GM12878 (cell line): ENCODE results near the gene MFAP2. TPM values are rescaled to one million over a fixed set of nuclear protein-coding genes. Genes with fewer than 3 reads are reported as not detected.

ENCODE experiments used
- ATAC-seq: fragments of 200-7000 bp; cut with Tn5 transposase; 3 replicates; pipeline ENCODE4 v1.9.1; 2020; ENCODE audit warnings: mild to moderate bottlenecking, moderate library complexity
- BruUV-seq: library from RNA; stranded (reverse); fragments of 400-500 nt; replicated peaks from 2 replicates; lab custom pipeline; 2021; lab: Mats Ljungman, UMichigan
- CTCF ChIA-PET: fragments of 300-600 bp; sonication (Branson Sonifier 250); formaldehyde crosslinking; extraction: SDS; loops from one replicate; lab custom pipeline; 2021; ENCODE audit warnings: inconsistent platforms; lab: Yijun Ruan, JAX
- POLR2A ChIA-PET: fragments of 350-600 bp; formaldehyde crosslinking; extraction: SDS; loops from one replicate; lab custom pipeline; 2021; ENCODE audit warnings: inconsistent platforms; lab: Charles Lee
- RAD21 ChIA-PET: fragments of 300-600 bp; sonication (Branson Sonifier 250); formaldehyde crosslinking; loops from one replicate; lab custom pipeline; 2023; ENCODE audit warnings: antibody characterized with exemption; ENCODE audit not compliant: unreplicated experiment; lab: Charles Lee
- SMC1A ChIA-PET: fragments of 300-600 bp; sonication (Branson Sonifier 250); formaldehyde crosslinking; loops from one replicate; lab custom pipeline; 2023; ENCODE audit not compliant: unreplicated experiment, uncharacterized antibody; lab: Charles Lee
- DNase-seq: peaks from one replicate; pipeline ENCODE4 v3.0.0-alpha.2; 2011; ENCODE audit warnings: low read depth, low spot score
- FAIRE-seq: peaks from 3 replicates; lab custom pipeline; 2011; peaks lifted over from hg19 to GRCh38; lab: Jason Lieb, UNC
- H2AFZ ChIP-seq: 2 replicates; pipeline ENCODE4 v1.6.0; 2011; ENCODE audit warnings: low read depth, low read length, control low read depth; ENCODE audit not compliant: control insufficient read depth
- H3K27ac ChIP-seq: 2 replicates; pipeline ENCODE4 v1.5.1; 2011; ENCODE audit warnings: control low read depth; ENCODE audit not compliant: control insufficient read depth, insufficient read depth
- H3K27me3 ChIP-seq, 2 experiments: replicated peaks in 1 of 2; 2 replicates each; pipeline versions ENCODE4 v1.6.0 to v1.6.1; 2011; ENCODE audit warnings: low read length in 1 of 2; ENCODE audit not compliant: control insufficient read depth in 2 of 2, insufficient read depth in 2 of 2
- H3K36me3 ChIP-seq, 2 experiments: 2 replicates each; pipeline ENCODE4 v1.5.1; 2011; ENCODE audit warnings: low read length in 1 of 2; ENCODE audit not compliant: control insufficient read depth in 2 of 2, insufficient read depth in 2 of 2
- H3K4me1 ChIP-seq: 2 replicates; pipeline ENCODE4 v1.6.1; 2011; ENCODE audit warnings: mild to moderate bottlenecking, low read length, moderate library complexity, mixed read lengths; ENCODE audit not compliant: control insufficient read depth, insufficient read depth
- H3K4me2 ChIP-seq: 2 replicates; pipeline ENCODE4 v1.6.0; 2011; ENCODE audit warnings: control low read depth; ENCODE audit not compliant: control insufficient read depth, insufficient read depth
- H3K4me3 ChIP-seq: fragments of 200-600 bp; sonication (generic); 2 replicates; pipeline ENCODE4 v1.5.1; 2016
- H3K79me2 ChIP-seq: 2 replicates; pipeline ENCODE4 v1.6.0; 2011; ENCODE audit warnings: low read length; ENCODE audit not compliant: control insufficient read depth, insufficient read depth
- H3K9ac ChIP-seq: 2 replicates; pipeline ENCODE4 v1.8.0; 2011; ENCODE audit warnings: low read length, control low read depth, mixed read lengths; ENCODE audit not compliant: control insufficient read depth, insufficient read depth
- H3K9me3 ChIP-seq: replicated peaks from 3 replicates; pipeline ENCODE4 v1.5.1; 2011; ENCODE audit warnings: mild to moderate bottlenecking, low read length; ENCODE audit not compliant: control insufficient read depth, insufficient read depth
- H4K20me1 ChIP-seq: 2 replicates; pipeline ENCODE4 v1.6.0; 2011; ENCODE audit not compliant: control insufficient read depth, insufficient read depth
- ASH2L ChIP-seq: fragments of 300-600, 200-600 bp; sonication (generic); IDR thresholded peaks from 2 replicates; pipeline ENCODE4 v1.6.1; 2017; ENCODE audit warnings: low read depth, mild to moderate bottlenecking, borderline replicate concordance
- CBX3 ChIP-seq: fragments of 200-600 bp; sonication (generic); IDR thresholded peaks from 2 replicates; pipeline ENCODE4 v1.6.1; 2016; ENCODE audit warnings: low read depth, borderline replicate concordance
- LARP7 ChIP-seq: fragments of 450-650 bp; IDR thresholded peaks from 2 replicates; pipeline ENCODE4 v1.6.1; 2017; ENCODE audit warnings: mild to moderate bottlenecking
- MEF2A ChIP-seq: IDR thresholded peaks from 2 replicates; pipeline ENCODE4 v1.6.1; 2011; ENCODE audit warnings: low read depth, mild to moderate bottlenecking, low read length, moderate library complexity; ENCODE audit not compliant: insufficient read depth
- RB1 ChIP-seq: fragments of 450-650 bp; formaldehyde crosslinking; IDR thresholded peaks from 2 replicates; pipeline ENCODE4 v1.6.1; 2017; ENCODE audit warnings: mild to moderate bottlenecking, borderline replicate concordance
- SIX5 ChIP-seq: IDR thresholded peaks from 2 replicates; pipeline ENCODE4 v1.6.1; 2011; ENCODE audit warnings: mild to moderate bottlenecking, low read depth, low read length, moderate library complexity; ENCODE audit not compliant: severe bottlenecking
- WRNIP1 ChIP-seq: IDR thresholded peaks from 2 replicates; pipeline ENCODE4 v1.6.1; 2011; ENCODE audit warnings: low read depth, low read length, improper control_type of control experiment, borderline replicate concordance
- WGBS: methylation state at CpG from one replicate; pipeline ENCODE4 v1.1.6; 2016; ENCODE audit warnings: low lambda C conversion rate; ENCODE audit not compliant: insufficient replicate concordance, insufficient coverage; ENCODE audit errors: missing lambda C conversion rate; 5-methylcytosine and 5-hydroxymethylcytosine counted together
- in situ Hi-C: fragments of 300-500 bp; cut with MboI; formaldehyde crosslinking; loops from 9 replicates; pipeline ENCODE4 v1.14.3; 2018; ENCODE audit warnings: mixed read lengths
- intact Hi-C: fragments of 100-400 bp; cut with micrococcal nuclease; formaldehyde crosslinking; loops from one replicate; pipeline ENCODE4 v1.14.2; 2022; ENCODE audit not compliant: unreplicated experiment
- polyA plus RNA-seq, 11 experiments: library from polyadenylated mRNA; depleted of rRNA in 4 of 11; unstranded in 6 of 11; stranded (reverse) in 5 of 11; fragments of >200 nt; fragmentation: Nextera tagmentation in 4 of 11; fragmentation: Illumina TruSeq in 1 of 11; extraction: Ambion mirVana in 4 of 11; extraction: Trizol in 1 of 11; gene quantifications; 1 replicate in 1 of 11; 2 replicates in 10 of 11; pipeline versions ENCODE4 v1.2.1 to v1.2.3, GENCODE V29; 2011 to 2016; ENCODE audit warnings: inconsistent platforms in 2 of 11, missing spikeins in 2 of 11, low read depth in 1 of 11
- total RNA-seq, 4 experiments: library from RNA; depleted of rRNA in 3 of 4; stranded (reverse); fragments of >200 nt in 3 of 4; fragmentation: Illumina TruSeq in 1 of 4; extraction: Trizol in 1 of 4; gene quantifications; 2 replicates each; pipeline versions ENCODE4 v1.2.1 to v1.2.3, GENCODE V29; 2013 to 2021
- TF ChIP-seq, protein P1 (sequence below): fragments of 450-650 bp; IDR thresholded peaks from 2 replicates; pipeline ENCODE4 v1.6.1; 2017; ENCODE audit warnings: mild to moderate bottlenecking, moderate library complexity
- TF ChIP-seq, protein P2 (sequence below): IDR thresholded peaks from 2 replicates; pipeline ENCODE4 v1.6.1; 2011; ENCODE audit warnings: mild to moderate bottlenecking, low read depth, low read length, moderate library complexity; ENCODE audit not compliant: insufficient replicate concordance
- TF ChIP-seq, protein P3 (sequence below): fragments of 450-650 bp; IDR thresholded peaks from 2 replicates; pipeline ENCODE4 v1.6.1; 2014; ENCODE audit warnings: mild to moderate bottlenecking
- TF ChIP-seq, protein P4 (sequence below): fragments of 450-650 bp; IDR thresholded peaks from 2 replicates; pipeline ENCODE4 v1.6.1; 2017; ENCODE audit warnings: mild to moderate bottlenecking
- TF ChIP-seq, protein P5 (sequence below): IDR thresholded peaks from 2 replicates; pipeline ENCODE4 v1.6.1; 2011; ENCODE audit warnings: borderline replicate concordance, low read depth, mild to moderate bottlenecking, moderate library complexity, low read length; ENCODE audit not compliant: insufficient read depth, poor library complexity, severe bottlenecking

MFAP2 gene
- total and polyA plus RNA-seq, 10 of the 15 experiments (the other 5 are each of a cell fraction or from before 2014, with no cell fraction given), result 0.16 TPM; not detected in 9

DNA sequence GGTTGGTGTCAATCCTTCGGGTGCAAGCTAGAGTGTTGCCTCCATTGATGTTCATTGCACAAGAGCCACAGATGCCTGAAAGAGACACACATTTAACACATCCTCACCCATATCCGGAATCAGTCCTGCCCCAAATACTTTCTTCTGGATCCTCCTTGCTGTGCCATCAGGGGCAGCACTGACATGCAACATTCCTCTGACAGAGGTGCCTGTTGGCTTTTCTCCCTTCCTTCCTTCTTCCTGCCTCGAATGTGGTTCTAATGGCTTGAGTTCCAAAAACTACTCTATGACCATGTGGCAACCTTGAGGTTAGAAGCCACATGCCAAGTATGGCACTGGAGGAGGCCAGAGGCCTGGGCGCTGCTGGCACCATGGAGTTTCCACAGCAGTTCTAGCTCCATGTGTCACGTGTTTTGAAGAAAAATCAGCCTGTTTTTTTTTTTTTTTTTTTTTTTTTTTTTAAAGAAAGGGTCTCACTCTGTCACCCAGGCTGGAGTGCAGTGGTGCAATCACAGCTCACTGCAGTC is 48.3 kb upstream of the MFAP2 start (continued):
- TF ChIP-seq, protein P1, sequence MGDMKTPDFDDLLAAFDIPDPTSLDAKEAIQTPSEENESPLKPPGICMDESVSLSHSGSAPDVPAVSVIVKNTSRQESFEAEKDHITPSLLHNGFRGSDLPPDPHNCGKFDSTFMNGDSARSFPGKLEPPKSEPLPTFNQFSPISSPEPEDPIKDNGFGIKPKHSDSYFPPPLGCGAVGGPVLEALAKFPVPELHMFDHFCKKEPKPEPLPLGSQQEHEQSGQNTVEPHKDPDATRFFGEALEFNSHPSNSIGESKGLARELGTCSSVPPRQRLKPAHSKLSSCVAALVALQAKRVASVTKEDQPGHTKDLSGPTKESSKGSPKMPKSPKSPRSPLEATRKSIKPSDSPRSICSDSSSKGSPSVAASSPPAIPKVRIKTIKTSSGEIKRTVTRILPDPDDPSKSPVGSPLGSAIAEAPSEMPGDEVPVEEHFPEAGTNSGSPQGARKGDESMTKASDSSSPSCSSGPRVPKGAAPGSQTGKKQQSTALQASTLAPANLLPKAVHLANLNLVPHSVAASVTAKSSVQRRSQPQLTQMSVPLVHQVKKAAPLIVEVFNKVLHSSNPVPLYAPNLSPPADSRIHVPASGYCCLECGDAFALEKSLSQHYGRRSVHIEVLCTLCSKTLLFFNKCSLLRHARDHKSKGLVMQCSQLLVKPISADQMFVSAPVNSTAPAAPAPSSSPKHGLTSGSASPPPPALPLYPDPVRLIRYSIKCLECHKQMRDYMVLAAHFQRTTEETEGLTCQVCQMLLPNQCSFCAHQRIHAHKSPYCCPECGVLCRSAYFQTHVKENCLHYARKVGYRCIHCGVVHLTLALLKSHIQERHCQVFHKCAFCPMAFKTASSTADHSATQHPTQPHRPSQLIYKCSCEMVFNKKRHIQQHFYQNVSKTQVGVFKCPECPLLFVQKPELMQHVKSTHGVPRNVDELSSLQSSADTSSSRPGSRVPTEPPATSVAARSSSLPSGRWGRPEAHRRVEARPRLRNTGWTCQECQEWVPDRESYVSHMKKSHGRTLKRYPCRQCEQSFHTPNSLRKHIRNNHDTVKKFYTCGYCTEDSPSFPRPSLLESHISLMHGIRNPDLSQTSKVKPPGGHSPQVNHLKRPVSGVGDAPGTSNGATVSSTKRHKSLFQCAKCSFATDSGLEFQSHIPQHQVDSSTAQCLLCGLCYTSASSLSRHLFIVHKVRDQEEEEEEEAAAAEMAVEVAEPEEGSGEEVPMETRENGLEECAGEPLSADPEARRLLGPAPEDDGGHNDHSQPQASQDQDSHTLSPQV, result no peak
- TF ChIP-seq LARP7, result no peak

DNA sequence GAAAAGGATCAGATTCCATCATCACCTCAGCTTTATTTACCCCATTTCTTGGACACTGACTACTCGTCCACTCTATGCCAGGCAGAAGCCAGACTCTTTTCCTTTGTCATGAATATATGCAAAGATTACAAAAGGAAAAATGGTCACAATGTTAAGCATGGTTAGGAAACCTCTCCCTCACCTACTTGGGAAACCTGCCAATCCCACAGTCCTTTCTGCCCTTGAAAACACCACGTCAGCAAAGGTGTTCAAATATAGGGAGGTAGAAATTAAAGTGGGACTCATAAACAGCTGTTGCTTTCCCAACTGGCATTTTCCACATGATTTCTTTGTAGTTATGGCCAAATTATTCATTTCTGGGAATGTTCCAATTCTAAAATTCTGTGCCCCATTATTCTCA is 47.5 kb upstream of the MFAP2 start:
- no peaks in the 10 kb centered on the region for H4K20me1 ChIP-seq
- no peak for ATAC-seq
- SMC1A ChIA-PET, result no interaction called here
- no peak for TF ChIP-seq WRNIP1
- TF ChIP-seq, protein P2, sequence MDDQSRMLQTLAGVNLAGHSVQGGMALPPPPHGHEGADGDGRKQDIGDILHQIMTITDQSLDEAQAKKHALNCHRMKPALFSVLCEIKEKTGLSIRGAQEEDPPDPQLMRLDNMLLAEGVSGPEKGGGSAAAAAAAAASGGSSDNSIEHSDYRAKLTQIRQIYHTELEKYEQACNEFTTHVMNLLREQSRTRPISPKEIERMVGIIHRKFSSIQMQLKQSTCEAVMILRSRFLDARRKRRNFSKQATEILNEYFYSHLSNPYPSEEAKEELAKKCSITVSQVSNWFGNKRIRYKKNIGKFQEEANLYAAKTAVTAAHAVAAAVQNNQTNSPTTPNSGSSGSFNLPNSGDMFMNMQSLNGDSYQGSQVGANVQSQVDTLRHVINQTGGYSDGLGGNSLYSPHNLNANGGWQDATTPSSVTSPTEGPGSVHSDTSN, result no peak
- TF ChIP-seq MEF2A, result no peak
- TF ChIP-seq SIX5, result no peak
- TF ChIP-seq CBX3, result no peak
- TF ChIP-seq ASH2L, result no peak
- TF ChIP-seq, protein P3, sequence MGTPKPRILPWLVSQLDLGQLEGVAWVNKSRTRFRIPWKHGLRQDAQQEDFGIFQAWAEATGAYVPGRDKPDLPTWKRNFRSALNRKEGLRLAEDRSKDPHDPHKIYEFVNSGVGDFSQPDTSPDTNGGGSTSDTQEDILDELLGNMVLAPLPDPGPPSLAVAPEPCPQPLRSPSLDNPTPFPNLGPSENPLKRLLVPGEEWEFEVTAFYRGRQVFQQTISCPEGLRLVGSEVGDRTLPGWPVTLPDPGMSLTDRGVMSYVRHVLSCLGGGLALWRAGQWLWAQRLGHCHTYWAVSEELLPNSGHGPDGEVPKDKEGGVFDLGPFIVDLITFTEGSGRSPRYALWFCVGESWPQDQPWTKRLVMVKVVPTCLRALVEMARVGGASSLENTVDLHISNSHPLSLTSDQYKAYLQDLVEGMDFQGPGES, result no peak
- no peak for TF ChIP-seq RB1
- TF ChIP-seq, protein P4, sequence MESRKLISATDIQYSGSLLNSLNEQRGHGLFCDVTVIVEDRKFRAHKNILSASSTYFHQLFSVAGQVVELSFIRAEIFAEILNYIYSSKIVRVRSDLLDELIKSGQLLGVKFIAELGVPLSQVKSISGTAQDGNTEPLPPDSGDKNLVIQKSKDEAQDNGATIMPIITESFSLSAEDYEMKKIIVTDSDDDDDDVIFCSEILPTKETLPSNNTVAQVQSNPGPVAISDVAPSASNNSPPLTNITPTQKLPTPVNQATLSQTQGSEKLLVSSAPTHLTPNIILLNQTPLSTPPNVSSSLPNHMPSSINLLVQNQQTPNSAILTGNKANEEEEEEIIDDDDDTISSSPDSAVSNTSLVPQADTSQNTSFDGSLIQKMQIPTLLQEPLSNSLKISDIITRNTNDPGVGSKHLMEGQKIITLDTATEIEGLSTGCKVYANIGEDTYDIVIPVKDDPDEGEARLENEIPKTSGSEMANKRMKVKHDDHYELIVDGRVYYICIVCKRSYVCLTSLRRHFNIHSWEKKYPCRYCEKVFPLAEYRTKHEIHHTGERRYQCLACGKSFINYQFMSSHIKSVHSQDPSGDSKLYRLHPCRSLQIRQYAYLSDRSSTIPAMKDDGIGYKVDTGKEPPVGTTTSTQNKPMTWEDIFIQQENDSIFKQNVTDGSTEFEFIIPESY, result no peak
- TF ChIP-seq, protein P5, sequence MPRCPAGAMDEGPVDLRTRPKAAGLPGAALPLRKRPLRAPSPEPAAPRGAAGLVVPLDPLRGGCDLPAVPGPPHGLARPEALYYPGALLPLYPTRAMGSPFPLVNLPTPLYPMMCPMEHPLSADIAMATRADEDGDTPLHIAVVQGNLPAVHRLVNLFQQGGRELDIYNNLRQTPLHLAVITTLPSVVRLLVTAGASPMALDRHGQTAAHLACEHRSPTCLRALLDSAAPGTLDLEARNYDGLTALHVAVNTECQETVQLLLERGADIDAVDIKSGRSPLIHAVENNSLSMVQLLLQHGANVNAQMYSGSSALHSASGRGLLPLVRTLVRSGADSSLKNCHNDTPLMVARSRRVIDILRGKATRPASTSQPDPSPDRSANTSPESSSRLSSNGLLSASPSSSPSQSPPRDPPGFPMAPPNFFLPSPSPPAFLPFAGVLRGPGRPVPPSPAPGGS, result no peak

More for the DNA sequence above, 47.5 kb upstream of the MFAP2 start:
- Histone ChIP-seq H3K79me2 (no peaks in the 10 kb centered on the region), H3K4me1 (peaks cover 7% of the 10 kb centered on the region), H3K9me3 (no peaks in the 10 kb centered on the region), H3K36me3 (peaks cover 22 to 49% of the 10 kb centered on the region in 2 experiments), H3K4me2 (no peak overlapping the region), H3K27ac (no peak overlapping the region), H3K4me3 (no peak overlapping the region), H3K27me3 (no peaks in the 10 kb centered on the region), H2AFZ (no peak overlapping the region), H3K9ac (no peak overlapping the region)
- no TSS peak for BruUV-seq
- no peak for FAIRE-seq
- DNase-seq, result no peak
- intact Hi-C loops, result no loop called here
- in situ Hi-C loops, result no loop called here
- ChIA-PET POLR2A (no interaction called here), CTCF (interaction anchor here (1.1 kb wide), 1 partner anchor 67 kb away, joined by 3 read pairs; no protein-coding TSS in a partner anchor), RAD21 (no interaction called here)
- WGBS, result 34% methylated on average over 2 of the region's 2 CpGs
